ENCODE data around the gene ALS2CL.

The ALS2CL gene

DNA sequence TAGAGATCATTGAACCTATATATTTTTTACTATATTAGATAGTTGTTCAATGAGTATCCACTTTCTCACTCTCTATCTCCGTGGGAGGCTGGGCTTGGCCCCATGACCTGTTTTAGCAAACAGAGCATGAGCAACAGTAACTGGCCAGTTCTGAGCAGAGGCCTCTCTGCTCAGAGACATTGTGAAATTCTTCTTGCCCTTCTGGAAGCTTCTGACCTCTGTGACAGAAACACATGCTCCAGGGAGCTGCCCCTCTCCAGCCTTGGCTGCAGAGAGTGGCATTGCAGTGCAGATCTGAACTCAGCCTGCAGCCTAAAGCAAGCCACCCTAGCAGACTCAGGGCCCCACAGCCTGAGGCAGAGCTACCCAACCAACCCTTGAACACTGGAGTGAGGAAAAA, 60.7 kb downstream of the ALS2CL start:
- DNase-seq (ENCODE audit: low spot score): peak; percentile 4

DNA sequence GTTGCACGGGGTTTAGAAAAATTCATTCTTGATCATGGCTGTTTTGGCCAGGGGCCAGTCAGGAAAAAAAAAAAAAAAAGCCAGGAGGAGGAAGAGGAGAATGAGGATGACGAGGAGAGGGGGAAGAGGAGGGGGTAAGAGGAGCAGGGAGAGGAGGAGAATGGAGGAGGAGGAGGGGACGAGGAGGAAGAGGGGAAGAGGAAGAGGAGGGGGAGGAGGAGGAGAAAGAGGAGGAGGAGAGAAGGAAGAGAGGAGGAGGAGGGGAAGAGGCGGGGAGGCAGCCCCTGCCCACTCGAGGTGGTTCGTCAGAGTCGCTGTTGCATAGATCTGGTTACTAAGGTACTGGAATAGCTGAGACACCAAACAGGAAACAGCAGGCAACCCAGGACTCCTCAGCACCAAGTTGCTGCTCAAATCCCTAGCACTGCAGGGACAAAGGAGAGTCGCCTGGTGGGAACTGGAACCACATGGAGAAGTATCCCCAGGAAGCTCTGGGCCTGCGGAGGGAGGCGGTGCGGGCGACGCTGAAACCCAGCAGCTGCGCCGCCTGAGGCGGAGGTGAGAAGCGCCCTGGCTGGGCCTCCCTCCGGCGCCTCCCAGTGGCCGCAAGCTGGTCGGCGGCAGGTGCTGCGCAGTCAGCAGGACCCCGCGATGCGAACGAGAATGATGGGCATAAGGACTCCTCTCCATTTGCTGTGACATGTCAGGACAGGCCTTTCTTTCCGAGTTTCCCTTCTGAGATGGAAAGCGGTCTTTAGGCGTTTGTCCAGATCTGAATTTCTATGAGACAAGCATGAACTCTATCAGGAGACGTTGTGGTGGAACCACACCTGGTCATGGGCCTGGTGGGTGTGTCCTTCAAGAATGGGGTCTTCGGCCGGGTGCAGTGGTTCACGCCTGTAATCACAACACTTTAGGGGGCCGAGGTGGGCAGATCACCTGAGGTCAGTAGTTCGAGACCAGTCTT, 63.6 kb downstream of the ALS2CL start:
- DNase-seq (ENCODE audit: low spot score): peak; percentile 74

GRCh38 chr3:46628901-46629369, 64.5 kb downstream of the ALS2CL start:
- DNase-seq (ENCODE audit: low spot score): no peak

- DNase-seq (ENCODE audit: low spot score): no peak
Measured at GRCh38 chr3:46627078-46627477, 66.4 kb downstream of the ALS2CL start.

DNA sequence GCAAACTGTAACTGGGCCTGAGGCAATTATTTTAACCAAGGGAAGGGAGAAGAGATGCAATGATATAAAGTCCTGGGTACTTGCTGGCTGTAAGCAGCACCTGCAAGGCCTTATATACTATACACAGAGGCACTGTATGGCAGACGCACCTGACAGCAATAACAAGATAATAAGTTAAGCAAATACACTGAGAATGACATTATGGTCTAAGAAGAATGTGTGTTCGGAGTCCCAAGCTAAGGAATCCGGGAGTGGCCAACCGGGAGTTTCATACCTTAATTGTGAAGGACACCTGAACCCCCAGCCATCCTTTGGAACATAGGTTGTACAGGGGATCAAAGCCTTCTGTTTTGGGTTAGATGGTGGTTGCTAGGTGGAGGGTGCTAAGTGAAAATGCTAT, 67.4 kb downstream of the ALS2CL start:
- no peak for DNase-seq (ENCODE audit: low spot score)

- DNase-seq (ENCODE audit: low spot score): no peak
Measured at GRCh38 chr3:46624975-46625490, 68.4 kb downstream of the ALS2CL start.

GRCh38 chr3:46624533-46624932, 68.9 kb downstream of the ALS2CL start:
- no peak for DNase-seq (ENCODE audit: low spot score)

DNA sequence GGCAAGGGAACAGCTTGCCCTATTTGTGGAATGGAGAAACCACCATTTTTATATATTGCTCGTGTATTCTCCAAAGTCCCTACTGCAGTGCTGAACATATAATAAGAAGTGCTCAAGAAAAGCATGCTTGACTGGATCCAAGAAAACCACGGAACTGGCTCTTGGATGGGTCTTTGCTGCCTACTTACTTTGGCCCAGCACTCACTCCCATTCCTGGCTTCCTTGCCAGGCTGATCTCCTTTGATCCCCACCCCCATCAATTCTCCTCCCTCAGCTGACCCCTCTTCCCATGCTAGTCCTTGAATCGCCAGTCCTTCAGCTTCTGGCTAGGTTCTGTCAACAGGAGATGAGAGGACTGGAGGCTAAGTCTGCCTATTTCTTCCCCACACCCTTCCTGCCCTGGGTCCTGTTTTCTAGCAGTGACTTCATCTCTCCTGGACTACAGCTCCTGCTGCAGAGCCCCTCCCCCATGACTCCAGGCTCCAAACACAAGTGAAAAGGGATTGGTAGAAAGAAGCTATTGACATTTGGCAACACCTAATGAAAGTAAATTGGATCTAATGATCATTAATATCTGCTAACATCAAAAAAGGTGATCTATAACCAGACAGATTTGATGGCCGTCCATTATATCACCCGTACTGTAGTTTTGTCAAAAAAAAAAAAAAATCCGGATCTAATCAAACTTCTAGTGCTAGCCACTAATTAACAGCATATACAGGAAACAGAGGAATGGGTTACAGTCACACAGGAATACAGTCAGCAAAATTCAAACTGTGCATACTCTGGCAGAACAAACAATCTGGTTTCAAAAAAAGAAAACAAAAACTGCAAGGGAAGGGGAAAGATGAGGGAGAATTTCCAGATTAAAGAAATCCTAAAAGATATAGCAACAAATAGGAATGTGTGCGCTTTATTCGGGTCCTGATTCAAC, 73.4 kb downstream of the ALS2CL start:
- DNase-seq (ENCODE audit: low spot score): no peak
